ENCODE measurements around the gene FAM180A. TPM values are rescaled to one million over a fixed set of nuclear protein-coding genes. Genes with fewer than 3 reads are reported as not detected.

The FAM180A gene
- total and polyA plus RNA-seq, 10 of the 15 experiments (the other 5 are each of a cell fraction or from before 2014, with no cell fraction given) = not detected

DNA sequence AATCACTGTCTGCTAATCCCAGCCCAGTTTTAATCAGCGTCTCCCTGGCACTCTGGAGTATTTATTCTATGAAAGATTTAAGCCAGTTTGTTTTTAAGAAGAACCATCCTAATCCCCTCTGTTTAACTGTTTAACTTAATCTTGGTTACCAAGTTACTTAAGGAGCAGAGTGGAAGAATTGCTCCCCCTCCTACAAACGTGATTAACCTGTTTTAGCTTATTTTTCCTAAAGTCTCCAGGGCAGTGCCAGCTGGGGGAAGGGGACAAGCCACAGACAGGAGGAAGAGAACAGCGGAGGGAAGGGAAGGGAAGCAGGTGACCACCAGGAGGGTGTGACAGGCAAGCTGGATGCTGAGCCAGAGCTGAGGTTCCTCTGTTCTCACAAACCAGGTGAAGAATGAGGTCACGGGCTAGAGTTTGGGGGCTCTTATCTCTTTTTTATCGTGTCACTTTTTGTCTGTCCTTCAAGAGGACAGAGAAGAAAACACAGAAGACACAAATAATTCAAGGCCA, 22.3 kb downstream of the FAM180A start (continued):
- TF ChIP-seq, protein P1, sequence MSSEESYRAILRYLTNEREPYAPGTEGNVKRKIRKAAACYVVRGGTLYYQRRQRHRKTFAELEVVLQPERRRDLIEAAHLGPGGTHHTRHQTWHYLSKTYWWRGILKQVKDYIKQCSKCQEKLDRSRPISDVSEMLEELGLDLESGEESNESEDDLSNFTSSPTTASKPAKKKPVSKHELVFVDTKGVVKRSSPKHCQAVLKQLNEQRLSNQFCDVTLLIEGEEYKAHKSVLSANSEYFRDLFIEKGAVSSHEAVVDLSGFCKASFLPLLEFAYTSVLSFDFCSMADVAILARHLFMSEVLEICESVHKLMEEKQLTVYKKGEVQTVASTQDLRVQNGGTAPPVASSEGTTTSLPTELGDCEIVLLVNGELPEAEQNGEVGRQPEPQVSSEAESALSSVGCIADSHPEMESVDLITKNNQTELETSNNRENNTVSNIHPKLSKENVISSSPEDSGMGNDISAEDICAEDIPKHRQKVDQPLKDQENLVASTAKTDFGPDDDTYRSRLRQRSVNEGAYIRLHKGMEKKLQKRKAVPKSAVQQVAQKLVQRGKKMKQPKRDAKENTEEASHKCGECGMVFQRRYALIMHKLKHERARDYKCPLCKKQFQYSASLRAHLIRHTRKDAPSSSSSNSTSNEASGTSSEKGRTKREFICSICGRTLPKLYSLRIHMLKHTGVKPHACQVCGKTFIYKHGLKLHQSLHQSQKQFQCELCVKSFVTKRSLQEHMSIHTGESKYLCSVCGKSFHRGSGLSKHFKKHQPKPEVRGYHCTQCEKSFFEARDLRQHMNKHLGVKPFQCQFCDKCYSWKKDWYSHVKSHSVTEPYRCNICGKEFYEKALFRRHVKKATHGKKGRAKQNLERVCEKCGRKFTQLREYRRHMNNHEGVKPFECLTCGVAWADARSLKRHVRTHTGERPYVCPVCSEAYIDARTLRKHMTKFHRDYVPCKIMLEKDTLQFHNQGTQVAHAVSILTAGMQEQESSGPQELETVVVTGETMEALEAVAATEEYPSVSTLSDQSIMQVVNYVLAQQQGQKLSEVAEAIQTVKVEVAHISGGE (CRISPR knock-in tag; IDR thresholded peaks at IDR 0.05) = no peak
- TF ChIP-seq STAT1 (conservative IDR thresholded peaks at IDR 0.05) (no peak), NFXL1 (IDR thresholded peaks at IDR 0.05; ENCODE audit: borderline replicate concordance) (no peak)
- TF ChIP-seq, protein P2, sequence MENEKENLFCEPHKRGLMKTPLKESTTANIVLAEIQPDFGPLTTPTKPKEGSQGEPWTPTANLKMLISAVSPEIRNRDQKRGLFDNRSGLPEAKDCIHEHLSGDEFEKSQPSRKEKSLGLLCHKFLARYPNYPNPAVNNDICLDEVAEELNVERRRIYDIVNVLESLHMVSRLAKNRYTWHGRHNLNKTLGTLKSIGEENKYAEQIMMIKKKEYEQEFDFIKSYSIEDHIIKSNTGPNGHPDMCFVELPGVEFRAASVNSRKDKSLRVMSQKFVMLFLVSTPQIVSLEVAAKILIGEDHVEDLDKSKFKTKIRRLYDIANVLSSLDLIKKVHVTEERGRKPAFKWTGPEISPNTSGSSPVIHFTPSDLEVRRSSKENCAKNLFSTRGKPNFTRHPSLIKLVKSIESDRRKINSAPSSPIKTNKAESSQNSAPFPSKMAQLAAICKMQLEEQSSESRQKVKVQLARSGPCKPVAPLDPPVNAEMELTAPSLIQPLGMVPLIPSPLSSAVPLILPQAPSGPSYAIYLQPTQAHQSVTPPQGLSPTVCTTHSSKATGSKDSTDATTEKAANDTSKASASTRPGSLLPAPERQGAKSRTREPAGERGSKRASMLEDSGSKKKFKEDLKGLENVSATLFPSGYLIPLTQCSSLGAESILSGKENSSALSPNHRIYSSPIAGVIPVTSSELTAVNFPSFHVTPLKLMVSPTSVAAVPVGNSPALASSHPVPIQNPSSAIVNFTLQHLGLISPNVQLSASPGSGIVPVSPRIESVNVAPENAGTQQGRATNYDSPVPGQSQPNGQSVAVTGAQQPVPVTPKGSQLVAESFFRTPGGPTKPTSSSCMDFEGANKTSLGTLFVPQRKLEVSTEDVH (IDR thresholded peaks at IDR 0.05; ENCODE audit: low read depth, partially characterized antibody) = no peak

- RAD21 ChIA-PET (ENCODE audit: unreplicated experiment) = no interaction called here
- BruUV-seq (replicated peaks) = no TSS peak
- DNase-seq (ENCODE audit: low read depth, low spot score) (no peak), FAIRE-seq (no peak), ATAC-seq (no peak)
- Histone ChIP-seq H3K36me3 (ENCODE audit: control insufficient read depth in 2 of 2, insufficient read depth in 2 of 2, low read length in 1 of 2) (no peaks in the 10 kb centered on the region), H3K9ac (ENCODE audit: control insufficient read depth, insufficient read depth, low read length) (no peak overlapping the region), H3K4me2 (ENCODE audit: control insufficient read depth, insufficient read depth) (no peak overlapping the region), H3K9me3 (replicated peaks; ENCODE audit: control insufficient read depth, insufficient read depth, low read length) (no peaks in the 10 kb centered on the region), H3K79me2 (ENCODE audit: control insufficient read depth, insufficient read depth, low read length) (no peaks in the 10 kb centered on the region), H3K4me1 (ENCODE audit: control insufficient read depth, insufficient read depth, low read length) (no peaks in the 10 kb centered on the region), H4K20me1 (ENCODE audit: control insufficient read depth, insufficient read depth) (no peaks in the 10 kb centered on the region), H2AFZ (ENCODE audit: control insufficient read depth, low read depth, low read length) (no peak overlapping the region), H3K4me3 (no peak overlapping the region), H3K27ac (ENCODE audit: control insufficient read depth, insufficient read depth) (no peak overlapping the region), H3K27me3 (replicated peaks in 1 of 2; ENCODE audit: control insufficient read depth in 2 of 2, insufficient read depth in 2 of 2, low read length in 1 of 2) (peaks cover 0 to 1% of the 10 kb centered on the region in 2 experiments; a peak in 3 of 4 replicates)
- CTCF ChIA-PET = interaction anchor here (1.1 to 1.9 kb wide), 2 partner anchors 12 to 50 kb away, joined by 4 read pairs; no protein-coding TSS in a partner anchor
- 46% methylated on average over 7 of the region's 7 CpGs for WGBS (ENCODE audit: insufficient coverage, insufficient replicate concordance, low lambda C conversion rate, missing lambda C conversion rate)
- SMC1A ChIA-PET (ENCODE audit: uncharacterized antibody, unreplicated experiment) = no interaction called here
- in situ Hi-C loops (cut with MboI) (no loop called here), intact Hi-C loops (cut with micrococcal nuclease; ENCODE audit: unreplicated experiment) (no loop called here)
- POLR2A ChIA-PET = no interaction called here
- TF ChIP-seq NBN (IDR thresholded peaks at IDR 0.05) (no peak), SREBF1 (IDR thresholded peaks at IDR 0.05; ENCODE audit: low read length) (no peak), TBL1XR1 (IDR thresholded peaks at IDR 0.05; ENCODE audit: low read depth, low read length) (no peak), MYB (IDR thresholded peaks at IDR 0.05; ENCODE audit: borderline replicate concordance, low read depth, low read length) (no peak), SRF (IDR thresholded peaks at IDR 0.05; ENCODE audit: low read depth in 2 of 2, low read length in 2 of 2) (no peak), ELK1 (IDR thresholded peaks at IDR 0.05; ENCODE audit: low read depth, low read length) (no peak)
- TF ChIP-seq, protein P3, sequence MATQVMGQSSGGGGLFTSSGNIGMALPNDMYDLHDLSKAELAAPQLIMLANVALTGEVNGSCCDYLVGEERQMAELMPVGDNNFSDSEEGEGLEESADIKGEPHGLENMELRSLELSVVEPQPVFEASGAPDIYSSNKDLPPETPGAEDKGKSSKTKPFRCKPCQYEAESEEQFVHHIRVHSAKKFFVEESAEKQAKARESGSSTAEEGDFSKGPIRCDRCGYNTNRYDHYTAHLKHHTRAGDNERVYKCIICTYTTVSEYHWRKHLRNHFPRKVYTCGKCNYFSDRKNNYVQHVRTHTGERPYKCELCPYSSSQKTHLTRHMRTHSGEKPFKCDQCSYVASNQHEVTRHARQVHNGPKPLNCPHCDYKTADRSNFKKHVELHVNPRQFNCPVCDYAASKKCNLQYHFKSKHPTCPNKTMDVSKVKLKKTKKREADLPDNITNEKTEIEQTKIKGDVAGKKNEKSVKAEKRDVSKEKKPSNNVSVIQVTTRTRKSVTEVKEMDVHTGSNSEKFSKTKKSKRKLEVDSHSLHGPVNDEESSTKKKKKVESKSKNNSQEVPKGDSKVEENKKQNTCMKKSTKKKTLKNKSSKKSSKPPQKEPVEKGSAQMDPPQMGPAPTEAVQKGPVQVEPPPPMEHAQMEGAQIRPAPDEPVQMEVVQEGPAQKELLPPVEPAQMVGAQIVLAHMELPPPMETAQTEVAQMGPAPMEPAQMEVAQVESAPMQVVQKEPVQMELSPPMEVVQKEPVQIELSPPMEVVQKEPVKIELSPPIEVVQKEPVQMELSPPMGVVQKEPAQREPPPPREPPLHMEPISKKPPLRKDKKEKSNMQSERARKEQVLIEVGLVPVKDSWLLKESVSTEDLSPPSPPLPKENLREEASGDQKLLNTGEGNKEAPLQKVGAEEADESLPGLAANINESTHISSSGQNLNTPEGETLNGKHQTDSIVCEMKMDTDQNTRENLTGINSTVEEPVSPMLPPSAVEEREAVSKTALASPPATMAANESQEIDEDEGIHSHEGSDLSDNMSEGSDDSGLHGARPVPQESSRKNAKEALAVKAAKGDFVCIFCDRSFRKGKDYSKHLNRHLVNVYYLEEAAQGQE (IDR thresholded peaks at IDR 0.05; ENCODE audit: low read depth, low read length) = no peak
Observed at GRCh38 chr7:135723411-135723810, 25.2 kb downstream of the FAM180A start.

All from GM12878 (cell line).